Natural killer cell (primary cell): ENCODE results near the gene SCFD2. TPM values are rescaled to one million over a fixed set of nuclear protein-coding genes. Genes with fewer than 3 reads are reported as not detected.
A peak's percentile ranks its signal among the peaks of the same experiment; 100 is the strongest.

ENCODE experiments used
- ATAC-seq, 3 donors: fragments of 150-1000 bp in 2 of 3; fragments of 200-7000 bp in 1 of 3; cut with Tn5 transposase; 1 replicate in 1 of 3; 2 replicates in 2 of 3; pipeline ENCODE4 v1.10.0; 2021; ENCODE audit warnings: mild to moderate bottlenecking in 2 of 3, moderate library complexity in 2 of 3
- DNase-seq, 2 donors: peaks; one replicate each; pipeline versions ENCODE4 v3.0.0 to v3.0.0-alpha.2; 2013 to 2021; ENCODE audit warnings: mixed read lengths in 1 of 2
- H3K27ac ChIP-seq: one replicate; pipeline ENCODE4 v1.5.1; 2013; ENCODE audit warnings: mild to moderate bottlenecking, low read length
- H3K27me3 ChIP-seq: one replicate; pipeline ENCODE4 v1.6.1; 2013; ENCODE audit warnings: low read length; ENCODE audit not compliant: control insufficient read depth, insufficient read depth
- H3K36me3 ChIP-seq: one replicate; pipeline ENCODE4 v1.6.1; 2013; ENCODE audit warnings: low read length; ENCODE audit not compliant: control insufficient read depth, insufficient read depth
- H3K4me1 ChIP-seq: one replicate; pipeline ENCODE4 v1.6.1; 2013; ENCODE audit warnings: low read length; ENCODE audit not compliant: control insufficient read depth, insufficient read depth
- H3K4me3 ChIP-seq: one replicate; pipeline ENCODE4 v1.5.1; 2013; ENCODE audit warnings: low read length
- H3K9me3 ChIP-seq: one replicate; pipeline ENCODE4 v1.6.1; 2013; ENCODE audit warnings: low read length; ENCODE audit not compliant: control insufficient read depth, insufficient read depth
- H3K27ac Mint-ChIP-seq, 2 donors: one replicate each; pipeline ENCODE4 v1.8.0; 2022; ENCODE audit warnings: mild to moderate bottlenecking in 2 of 2, mixed read lengths in 2 of 2, moderate library complexity in 1 of 2
- H3K27me3 Mint-ChIP-seq, 2 donors: one replicate each; pipeline ENCODE4 v1.8.0; 2022; ENCODE audit warnings: low read depth in 2 of 2, mixed read lengths in 2 of 2
- H3K36me3 Mint-ChIP-seq: one replicate; pipeline ENCODE4 v1.8.0; 2022; ENCODE audit warnings: mixed read lengths
- H3K4me1 Mint-ChIP-seq, 2 donors: one replicate each; pipeline ENCODE4 v1.8.0; 2022; ENCODE audit warnings: mixed read lengths in 2 of 2
- H3K4me3 Mint-ChIP-seq: one replicate; pipeline ENCODE4 v1.8.0; 2022; ENCODE audit warnings: mild to moderate bottlenecking, moderate library complexity, mixed read lengths
- H3K9me3 Mint-ChIP-seq, 2 donors: one replicate each; pipeline ENCODE4 v1.8.0; 2022; ENCODE audit warnings: mixed read lengths in 2 of 2
- CTCF ChIP-seq: fragments of 200-600 bp; IDR thresholded peaks from one replicate; pipeline ENCODE4 v1.8.0; 2022; ENCODE audit warnings: antibody characterized with exemption
- WGBS: methylation state at CpG from one replicate; pipeline ENCODE4 v1.1.7; 2013; ENCODE audit warnings: missing lambda C conversion rate; ENCODE audit not compliant: insufficient coverage; 5-methylcytosine and 5-hydroxymethylcytosine counted together
- intact Hi-C: fragments of 100-400 bp; cut with micrococcal nuclease; formaldehyde crosslinking; loops from one replicate; pipeline ENCODE4 v1.14.2; 2022
- total RNA-seq, 4 donors: library from RNA; stranded (reverse); fragments of 120-200 nt in 1 of 4; gene quantifications; one replicate each; pipeline versions ENCODE4 v1.2.3 to v1.2.4, GENCODE V29; 2013 to 2022

SCFD2 gene
- total RNA-seq, 3 donors from 2014 or later (not counting 1 experiment from before 2014, with no cell fraction given): 26.4 to 29.4 (median 28.9) TPM

DNA sequence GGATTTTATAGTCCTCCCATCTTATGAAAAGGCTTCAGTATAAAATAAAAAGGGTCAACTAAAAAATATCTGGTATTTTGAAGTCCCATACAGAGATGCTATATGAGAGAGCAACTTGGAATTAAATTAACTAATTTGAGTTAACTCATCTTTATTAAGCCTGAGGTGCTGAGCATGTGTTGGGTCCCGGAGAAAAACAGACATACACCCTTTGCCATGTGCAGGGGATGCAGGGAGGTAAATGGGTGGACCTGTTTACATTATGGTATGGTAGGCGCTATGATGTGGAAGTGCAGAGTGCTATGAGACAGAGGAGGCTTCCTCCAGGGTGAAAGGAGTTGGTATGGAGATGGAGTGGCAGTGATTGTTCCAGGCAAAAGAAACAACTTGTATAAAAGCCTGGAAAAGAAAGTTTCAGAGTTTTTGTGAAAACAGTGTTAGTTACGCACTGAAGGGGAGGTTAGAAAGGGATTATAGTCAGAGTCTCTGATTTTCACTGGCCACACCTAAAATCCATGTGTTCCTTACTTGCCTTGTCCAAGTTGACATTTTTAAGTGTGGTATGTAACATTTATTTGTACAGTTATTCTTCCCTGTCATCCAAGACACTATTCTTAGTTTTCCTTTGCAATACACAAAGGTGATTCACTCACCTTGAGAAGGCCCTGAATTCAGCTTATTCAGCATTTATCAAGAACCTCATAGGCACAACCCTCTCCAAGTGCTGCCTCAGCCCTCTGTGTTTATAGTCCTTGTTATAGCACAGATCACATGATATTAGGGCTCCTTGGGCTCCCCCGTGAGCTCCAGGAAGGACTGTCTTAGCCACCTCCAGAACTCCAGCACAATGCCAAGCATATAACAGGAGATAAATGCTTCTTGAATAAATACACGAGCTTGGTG, 351.7 kb downstream of the SCFD2 start:
- 89% methylated on average over 5 of the region's 5 CpGs for WGBS
- H3K27me3 ChIP-seq: no peaks in the 10 kb centered on the region
- Mint-ChIP-seq H3K4me3 (no peak overlapping the region), H3K27ac (no peak overlapping the region), H3K27me3 (no peaks in the 10 kb centered on the region), H3K36me3 (no peaks in the 10 kb centered on the region), H3K4me1 (peaks cover 25 to 38% of the 10 kb centered on the region in 2 donors), H3K9me3 (no peaks in the 10 kb centered on the region)
- no peak for ATAC-seq
- no peak for DNase-seq
- no peaks in the 10 kb centered on the region for H3K4me1 ChIP-seq
- no peaks in the 10 kb centered on the region for H3K9me3 ChIP-seq
- H3K36me3 ChIP-seq: no peaks in the 10 kb centered on the region
- H3K4me3 ChIP-seq: no peak overlapping the region
- H3K27ac ChIP-seq: no peak overlapping the region
- intact Hi-C loops: loop anchor here (10.0 kb wide), 1 partner anchor 1221 kb away; no protein-coding TSS in a partner anchor
- TF ChIP-seq CTCF: no peak

- H3K4me3 ChIP-seq: no peak overlapping the region
- Mint-ChIP-seq H3K4me1 (peaks cover 25 to 38% of the 10 kb centered on the region in 2 donors), H3K27me3 (no peaks in the 10 kb centered on the region), H3K27ac (peak overlapping the region; percentile 24 to 80), H3K36me3 (no peaks in the 10 kb centered on the region), H3K4me3 (peak overlapping the region; percentile 43), H3K9me3 (no peaks in the 10 kb centered on the region)
- peak; percentile 55 to 94 (median 74) for ATAC-seq
- no peaks in the 10 kb centered on the region for H3K36me3 ChIP-seq
- no peaks in the 10 kb centered on the region for H3K27me3 ChIP-seq
- no peaks in the 10 kb centered on the region for H3K9me3 ChIP-seq
- intact Hi-C loops: loop anchor here (10.0 kb wide), 1 partner anchor 1222 kb away; no protein-coding TSS in a partner anchor
- peak in 1 of 2 donors; percentile 20 for DNase-seq
- TF ChIP-seq CTCF: no peak
- H3K4me1 ChIP-seq: no peaks in the 10 kb centered on the region
- 0% methylated on average over 1 of the region's 1 CpG for WGBS
- no peak overlapping the region for H3K27ac ChIP-seq
Measured at GRCh38 chr4:53012738-53013137, 353.1 kb downstream of the SCFD2 start.

GRCh38 chr4:53011259-53011905, 354.5 kb downstream of the SCFD2 start:
- H3K27me3 ChIP-seq: no peaks in the 10 kb centered on the region
- no peak for TF ChIP-seq CTCF
- H3K36me3 Mint-ChIP-seq: no peaks in the 10 kb centered on the region
- no peak overlapping the region for H3K4me3 ChIP-seq
- no peaks in the 10 kb centered on the region for H3K9me3 Mint-ChIP-seq
- intact Hi-C loops: loop anchor here (10.0 kb wide), 1 partner anchor 1223 kb away; no protein-coding TSS in a partner anchor
- DNase-seq: no peak
- no peaks in the 10 kb centered on the region for H3K4me1 ChIP-seq
- no peak for ATAC-seq
- H3K4me1 Mint-ChIP-seq: peaks cover 26 to 38% of the 10 kb centered on the region in 2 donors
- 29% methylated on average over 2 of the region's 2 CpGs for WGBS
- H3K27me3 Mint-ChIP-seq: no peaks in the 10 kb centered on the region
- peak overlapping the region in 1 of 2 donors; percentile 26 for H3K27ac Mint-ChIP-seq
- H3K27ac ChIP-seq: no peak overlapping the region
- H3K36me3 ChIP-seq: no peaks in the 10 kb centered on the region
- H3K4me3 Mint-ChIP-seq: no peak overlapping the region
- H3K9me3 ChIP-seq: no peaks in the 10 kb centered on the region
